Raji (cell line): Measurements from ENCODE around the gene DOCK1.

Experiments
- POLR2A ChIP-seq: IDR thresholded peaks from 2 replicates; pipeline ENCODE4 v1.6.1; 2011; ENCODE audit warnings: low read depth, low read length, control low read depth; ENCODE audit not compliant: insufficient read depth

Gene DOCK1

DNA sequence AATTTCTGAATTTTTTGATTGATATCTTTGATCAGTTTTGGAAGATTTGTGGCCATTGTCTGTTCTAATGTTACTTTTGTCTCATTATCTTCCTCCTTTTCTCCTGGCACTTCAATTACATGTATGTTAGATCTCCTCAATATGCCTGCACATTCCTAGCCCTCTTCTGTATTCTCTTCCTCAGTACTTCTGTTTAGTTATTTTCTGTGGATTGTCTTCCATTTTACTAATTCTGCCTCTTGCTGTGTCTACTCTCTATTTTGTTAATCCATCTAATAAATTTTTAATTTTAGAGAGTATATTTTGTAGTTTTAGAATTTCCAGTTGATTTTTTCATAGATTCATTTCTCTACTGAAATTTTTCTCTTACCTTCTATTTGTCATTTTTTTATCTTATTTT, 154.1 kb downstream of the DOCK1 start:
- TF ChIP-seq POLR2A: no peak

DNA sequence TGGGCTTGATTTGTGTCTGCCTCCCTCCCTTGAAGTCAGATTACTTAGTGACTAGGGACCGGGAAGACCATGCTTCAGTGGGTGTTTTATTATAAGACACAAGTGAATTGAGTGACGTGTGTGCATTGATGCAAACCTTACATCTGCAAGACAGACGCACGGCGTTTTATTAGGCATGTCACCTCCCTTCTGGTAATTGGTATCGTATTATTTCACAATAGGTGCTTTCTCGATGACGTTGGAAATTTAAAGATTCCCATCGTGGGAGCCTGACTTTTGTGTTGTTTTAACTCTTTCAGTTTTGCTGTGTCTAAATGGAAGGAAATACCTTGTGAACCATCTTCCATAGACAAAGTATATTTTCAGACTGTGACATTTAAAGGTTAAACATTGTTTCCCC, 158.5 kb downstream of the DOCK1 start:
- no peak for TF ChIP-seq POLR2A

DNA sequence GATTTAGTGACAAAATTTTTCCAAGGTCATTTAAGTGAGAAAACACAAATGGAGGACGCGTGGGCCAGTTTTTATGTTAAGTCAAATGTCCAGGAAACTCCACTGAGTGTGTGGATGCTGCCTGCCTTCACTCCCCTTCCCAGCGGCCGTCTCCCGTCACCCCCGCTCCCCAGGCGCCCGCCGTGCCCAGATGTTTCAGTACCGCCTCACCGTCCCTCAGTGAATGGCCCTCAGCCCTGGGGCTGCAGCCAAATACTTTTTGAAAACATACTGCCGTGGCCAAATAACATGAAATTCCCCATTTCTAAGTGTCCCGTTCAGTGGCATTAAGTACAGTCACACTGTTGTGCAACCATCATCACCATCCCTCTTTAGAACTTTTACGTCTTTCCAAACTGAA, 159.2 kb downstream of the DOCK1 start:
- no peak for TF ChIP-seq POLR2A

DNA sequence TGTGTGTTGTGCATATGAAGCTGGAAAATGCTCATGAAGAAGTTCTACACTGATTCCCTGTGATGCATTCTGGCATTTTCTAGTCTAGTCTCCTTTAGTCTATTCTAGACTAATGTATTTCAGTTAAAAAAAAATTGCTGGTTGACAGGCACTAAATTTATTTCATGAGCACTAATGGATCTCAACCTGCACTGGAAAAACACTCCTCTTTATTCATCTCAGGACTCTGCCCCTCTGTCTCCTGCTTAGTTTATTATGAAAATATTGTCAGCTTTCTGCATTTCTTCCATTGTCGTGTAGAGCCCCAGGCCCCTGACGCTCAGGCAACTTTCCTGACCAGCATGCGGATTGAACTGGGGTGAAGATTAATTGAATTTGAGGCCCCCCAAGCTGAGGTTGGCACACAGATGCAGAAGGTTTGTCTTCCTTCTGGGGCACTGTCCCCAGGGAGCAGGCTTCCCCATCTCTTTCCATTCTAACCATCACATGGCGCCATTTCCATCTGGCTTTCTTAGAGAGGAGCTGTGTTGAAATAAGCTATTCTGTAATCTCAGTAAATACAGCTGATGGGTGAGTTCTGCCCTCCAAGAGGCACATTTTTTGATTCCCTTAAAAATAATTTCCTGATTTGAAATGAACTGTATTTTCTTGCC, 162.4 kb downstream of the DOCK1 start:
- no peak for TF ChIP-seq POLR2A

DNA sequence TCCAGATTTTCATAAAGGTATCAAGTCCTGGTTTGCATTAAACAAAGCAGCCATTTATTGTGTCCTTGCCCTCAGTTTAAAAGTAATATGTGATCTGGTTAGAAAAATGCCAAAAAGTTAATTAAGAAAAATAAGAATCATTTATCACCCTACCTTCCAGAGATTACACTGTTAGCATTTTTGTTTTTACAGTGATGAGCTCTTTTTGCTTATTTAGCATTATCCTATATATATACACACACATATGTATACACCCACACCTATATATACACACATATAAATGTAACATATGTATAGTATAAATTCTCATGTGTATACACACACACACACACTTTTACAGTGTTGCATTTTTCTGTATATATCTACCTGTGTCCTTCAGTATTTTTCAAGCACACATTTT, 163.3 kb downstream of the DOCK1 start:
- no peak for TF ChIP-seq POLR2A

DNA sequence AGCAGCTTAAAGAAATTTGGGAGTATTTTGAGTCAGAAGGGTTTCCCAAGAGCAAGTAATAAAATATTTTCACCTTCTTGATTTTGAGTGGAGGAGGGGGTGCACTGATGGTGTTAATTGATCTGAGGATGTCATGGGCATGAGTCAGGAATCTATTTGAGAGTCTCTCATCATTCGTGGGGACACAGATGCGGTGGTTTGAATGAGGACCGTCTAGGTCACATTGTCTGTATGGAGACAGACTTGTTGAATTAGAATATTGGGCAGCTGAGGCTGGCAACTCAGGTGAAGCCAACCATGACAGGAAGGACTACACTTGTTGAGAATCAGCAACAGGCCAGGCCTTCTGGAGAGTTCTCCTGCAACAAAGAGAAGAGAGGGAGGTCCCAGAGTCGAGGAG, 164.2 kb downstream of the DOCK1 start:
- no peak for TF ChIP-seq POLR2A

DNA sequence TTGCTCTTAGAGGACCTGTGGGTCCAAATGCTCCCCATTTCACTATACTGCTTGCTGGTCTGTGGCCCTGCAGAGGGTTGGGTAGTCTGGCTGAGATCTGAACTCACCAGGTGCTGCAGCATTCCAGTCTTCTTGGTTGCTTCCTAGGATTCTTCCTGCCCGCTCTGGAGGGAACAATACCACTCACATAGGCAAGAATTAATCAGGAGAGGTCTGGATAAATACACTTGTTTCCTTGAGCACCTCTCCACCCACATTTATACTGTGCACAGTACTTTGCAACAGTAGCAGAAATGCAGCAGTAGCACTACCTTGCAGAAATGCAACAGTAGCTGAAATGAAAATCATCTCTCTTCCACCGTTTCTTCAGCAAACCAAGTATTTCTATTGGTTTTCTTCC, 165.9 kb downstream of the DOCK1 start:
- no peak for TF ChIP-seq POLR2A

DNA sequence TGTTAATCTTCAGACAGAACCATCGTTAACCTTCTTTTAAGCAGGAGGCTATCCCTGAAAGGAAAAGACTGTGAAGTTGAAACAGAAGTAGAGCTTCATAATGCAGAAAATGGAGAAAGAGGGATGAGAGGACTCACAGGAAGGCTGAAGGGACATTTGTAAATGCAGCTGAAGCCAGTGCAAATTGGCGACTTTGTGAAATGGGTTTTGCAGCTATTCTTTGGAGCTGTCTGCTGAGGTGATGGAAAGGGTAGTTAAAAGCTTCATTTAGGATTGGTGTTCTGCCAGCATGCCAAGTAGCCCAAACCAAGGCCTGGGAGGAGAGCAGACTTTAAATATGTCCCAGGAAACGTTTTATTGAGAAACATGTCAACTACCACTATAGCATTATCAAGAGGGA, 168.4 kb downstream of the DOCK1 start:
- TF ChIP-seq POLR2A: no peak

DNA sequence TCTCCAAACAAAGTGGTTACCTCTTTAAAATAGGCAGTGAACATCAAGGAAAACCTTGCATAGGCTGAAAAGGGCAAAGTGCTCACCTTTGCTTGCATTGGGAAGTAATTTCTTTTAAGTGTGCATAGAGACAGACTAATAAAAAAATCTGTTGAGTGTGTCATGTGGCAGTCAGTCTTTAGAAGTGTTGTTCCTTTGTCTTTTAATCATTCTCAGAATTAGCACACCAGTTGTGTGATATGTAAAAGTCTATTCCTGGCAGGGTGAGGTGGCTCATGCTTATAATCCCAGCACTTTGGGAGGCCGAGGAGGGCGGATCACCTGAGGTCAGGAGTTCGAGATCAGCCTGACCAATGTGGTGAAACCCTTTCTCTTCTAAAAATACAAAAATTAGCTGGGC, 174.2 kb downstream of the DOCK1 start:
- no peak for TF ChIP-seq POLR2A

DNA sequence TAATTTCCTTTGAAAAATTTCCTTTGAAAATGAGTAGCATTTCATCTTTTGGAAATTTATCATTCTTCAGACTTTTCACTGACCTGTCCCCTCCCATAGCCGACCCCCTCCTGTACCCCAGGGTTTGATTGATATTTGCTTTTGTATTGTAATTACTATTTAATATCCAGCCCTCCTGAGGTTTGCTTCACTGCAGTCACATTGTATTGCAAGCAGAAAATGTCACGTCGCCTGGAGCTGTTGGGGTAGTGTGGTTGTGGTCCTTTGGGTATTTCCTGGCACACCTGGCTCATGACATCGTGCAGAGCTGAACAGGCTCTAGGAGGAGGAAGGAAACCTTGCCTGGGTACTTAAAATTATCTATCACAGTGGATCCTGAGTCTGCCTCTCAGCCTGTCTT, 175.1 kb downstream of the DOCK1 start:
- no peak for TF ChIP-seq POLR2A

DNA sequence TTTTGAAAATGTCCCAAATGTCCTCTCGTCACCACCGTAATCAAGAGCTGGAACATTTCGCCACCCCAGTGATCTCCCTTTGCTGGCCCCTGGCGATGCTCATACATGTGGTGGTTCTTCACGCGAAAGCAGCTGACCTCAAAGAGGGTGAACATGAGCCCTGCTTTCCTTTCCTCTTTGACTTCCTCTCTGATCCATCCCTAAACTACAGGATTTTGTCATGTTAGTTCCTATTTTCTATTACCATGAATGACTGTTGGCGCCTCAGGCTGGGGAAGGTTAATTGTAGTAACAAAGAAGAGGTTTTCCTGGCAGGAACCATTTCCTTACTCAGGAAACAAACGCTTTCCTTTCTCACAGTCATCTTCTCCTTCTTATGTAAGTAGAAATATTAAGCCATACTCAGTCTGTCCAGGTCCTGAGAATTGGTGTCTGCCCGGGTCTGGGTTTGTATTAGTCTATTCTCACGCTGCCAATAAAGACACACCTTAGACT, 176.7 kb downstream of the DOCK1 start:
- TF ChIP-seq POLR2A: no peak

DNA sequence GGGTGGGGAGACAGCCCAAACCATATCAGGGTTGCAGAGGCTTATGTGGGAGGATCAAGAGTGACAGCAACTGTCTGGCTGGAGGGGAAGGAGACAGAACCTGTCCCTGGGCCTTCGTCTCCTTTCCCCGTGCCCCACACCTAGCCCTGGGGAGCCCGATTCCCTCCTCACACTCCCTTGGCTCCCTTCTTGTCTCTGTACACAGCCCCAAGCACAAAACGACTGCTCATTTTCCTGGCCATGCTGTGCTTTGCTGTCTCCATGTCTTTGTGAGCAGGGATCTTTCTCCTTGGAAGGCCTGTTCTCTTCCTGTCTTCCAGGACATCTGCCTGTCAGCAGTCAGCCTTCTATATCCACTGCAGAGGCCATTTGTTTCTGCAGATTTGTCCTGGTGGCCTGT, 177.4 kb downstream of the DOCK1 start:
- no peak for TF ChIP-seq POLR2A

DNA sequence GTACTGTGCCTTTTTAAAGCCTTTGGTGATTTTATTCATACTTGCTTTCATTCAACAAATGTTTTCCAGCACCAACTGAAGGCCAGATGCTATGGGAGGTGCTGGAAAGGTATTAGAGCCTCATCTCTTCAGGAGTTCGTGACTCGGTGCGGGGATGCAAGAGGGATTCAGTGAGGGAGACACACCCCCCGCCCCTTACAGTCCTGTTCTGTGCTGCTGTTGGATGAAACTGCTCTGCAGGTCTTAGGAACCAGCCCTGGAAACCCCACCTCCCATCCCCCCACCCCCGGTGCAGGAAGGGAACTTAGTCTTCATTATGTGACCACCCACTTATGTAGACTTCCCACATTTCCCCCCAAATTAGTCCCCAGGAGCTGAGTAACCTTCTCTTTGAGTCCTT, 180.7 kb downstream of the DOCK1 start:
- TF ChIP-seq POLR2A: no peak

DNA sequence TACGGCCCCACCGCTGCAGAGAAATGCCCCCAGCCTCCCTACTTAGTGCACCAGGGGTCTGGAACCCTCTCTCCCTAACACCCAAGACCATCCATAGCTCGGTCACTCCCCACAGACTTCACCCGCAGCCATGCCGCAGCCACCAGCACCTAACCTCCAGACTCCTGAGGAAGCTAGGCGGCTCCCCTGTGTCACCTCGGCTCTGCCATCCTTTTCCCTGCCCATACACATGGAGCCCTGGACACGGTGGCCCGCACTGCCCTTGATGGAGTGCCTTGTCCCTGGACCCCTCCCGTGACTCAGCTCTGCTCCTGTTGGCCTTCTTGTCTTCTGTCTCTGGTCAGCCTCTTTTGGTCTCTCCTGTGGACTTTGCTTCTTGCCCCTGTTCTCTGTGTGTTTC, 183.7 kb downstream of the DOCK1 start:
- no peak for TF ChIP-seq POLR2A

DNA sequence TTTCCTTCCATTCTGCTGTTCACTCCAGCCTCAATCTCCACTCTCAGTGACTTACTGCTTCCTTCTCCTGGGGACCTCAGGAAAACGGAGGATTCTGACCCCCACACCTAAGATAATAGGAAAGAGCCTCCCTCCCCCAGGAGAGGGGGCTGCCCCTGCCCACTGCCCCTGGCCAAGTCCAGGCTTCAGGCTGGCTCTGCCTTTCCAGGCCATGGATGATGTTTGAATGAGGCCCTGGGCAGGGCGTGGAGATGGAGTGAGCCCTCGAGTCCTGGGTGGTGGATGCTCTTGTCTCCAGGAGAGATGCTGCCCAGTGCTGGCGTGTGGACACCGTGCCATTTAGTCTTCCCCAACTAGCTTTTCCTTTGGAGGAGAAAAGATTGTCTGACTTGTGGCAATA, 184.2 kb downstream of the DOCK1 start:
- TF ChIP-seq POLR2A: no peak

DNA sequence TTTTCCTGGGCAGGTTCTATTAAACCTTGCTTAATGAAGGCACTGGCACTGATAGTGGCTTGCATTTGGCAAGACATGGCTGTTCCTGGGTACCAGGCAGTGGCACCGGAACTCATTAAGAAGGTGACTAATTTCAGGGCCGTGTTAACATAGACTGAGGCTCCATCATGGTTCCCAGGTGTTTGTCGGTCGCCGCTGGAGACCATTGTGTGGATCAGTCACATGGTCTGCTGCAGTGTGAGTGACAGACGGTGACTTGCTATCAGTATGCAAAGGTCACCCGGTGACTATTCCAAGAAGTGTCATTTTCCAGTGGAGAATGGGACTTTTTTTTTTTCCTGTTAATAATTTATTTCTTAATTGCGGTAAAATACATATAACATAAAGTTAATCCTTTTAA, 184.9 kb downstream of the DOCK1 start:
- TF ChIP-seq POLR2A: no peak

DNA sequence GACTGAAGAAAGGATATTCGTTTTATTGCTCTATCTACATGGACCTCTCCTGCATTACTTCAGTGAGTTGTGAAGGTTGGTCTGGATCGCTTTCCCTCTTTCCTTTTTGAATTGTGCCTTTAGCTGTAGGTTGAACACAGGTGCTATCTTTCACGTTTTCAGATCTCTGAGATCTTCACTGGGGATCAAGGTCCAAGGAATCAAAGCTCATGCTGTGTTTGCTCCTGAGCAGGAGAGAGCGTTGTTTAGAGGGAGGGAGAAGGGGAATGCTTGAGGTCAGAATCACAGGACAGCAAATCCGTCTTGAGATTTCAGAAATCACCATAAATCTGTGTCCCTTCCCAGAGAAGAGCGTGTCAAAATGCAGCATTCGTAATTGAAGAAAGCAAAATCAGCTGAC, 186.1 kb downstream of the DOCK1 start:
- no peak for TF ChIP-seq POLR2A
